ENCODE results near the gene MAP3K14. TPM values are rescaled to one million over a fixed set of nuclear protein-coding genes. Genes with fewer than 3 reads are reported as not detected.

MAP3K14 gene
- total and polyA plus RNA-seq, 2 of the 4 experiments (the other 2 are of a cell fraction) = 4.1 to 21.7 TPM

GRCh38 chr17:45346216-45347015, 29.6 kb upstream of the MAP3K14 start:
- no peak overlapping the region; the same call in 1 of the 2 replicates for H3K4me2 ChIP-seq (ENCODE audit: low read depth, low read length)
- H3K27me3 ChIP-seq (ENCODE audit: control insufficient read depth, insufficient read depth, low read length) = no peaks in the 10 kb centered on the region
- H2BK5ac ChIP-seq (ENCODE audit: low read depth, low read length, poor library complexity, severe bottlenecking) = peak overlapping the region; percentile 43
- DNase-seq = peak; percentile 8
- H3K36me3 ChIP-seq (ENCODE audit: control insufficient read depth, insufficient read depth, low read length) = no peaks in the 10 kb centered on the region
- H3K14ac ChIP-seq (replicated peaks; ENCODE audit: low read depth, low read length) = peak overlapping the region; percentile 61
- in situ Hi-C loops (cut with MboI; ENCODE audit: low sequenced_read_pairs) = no loop called here
- no peaks in the 10 kb centered on the region for H3K79me1 ChIP-seq (ENCODE audit: low read depth in 1 of 2, low read length in 2 of 2)
- peak overlapping the region; percentile 66; the same call in 1 of the 2 replicates for H2BK120ac ChIP-seq (ENCODE audit: low read depth, low read length)
- intact Hi-C loops (cut with micrococcal nuclease) = no loop called here
- peak overlapping the region; percentile 82; the same call in 1 of the 2 replicates for H3K27ac ChIP-seq (ENCODE audit: insufficient read depth, low read length)
- H3K4me1 ChIP-seq (ENCODE audit: control insufficient read depth, insufficient read depth, low read length) = peaks cover 24% of the 10 kb centered on the region
- BruUV-seq (replicated peaks) = no TSS peak
- H3K56ac ChIP-seq (ENCODE audit: extremely low read depth, insufficient read depth, low read length) = no peak overlapping the region
- H4K5ac ChIP-seq (ENCODE audit: low read depth, low read length) = peak overlapping the region; percentile 47
- no peak for ATAC-seq (ENCODE audit: low read depth)
- H4K8ac ChIP-seq (ENCODE audit: low read depth in 2 of 2, low read length in 2 of 2) = peak overlapping the region; percentile 10 to 33; a peak in 2 of 4 replicates
- peak overlapping the region; percentile 34 for H2AFZ ChIP-seq (replicated peaks; ENCODE audit: low read length, poor library complexity)
- H2BK20ac ChIP-seq (ENCODE audit: low read depth, low read length) = peak overlapping the region; percentile 3
- H3K18ac ChIP-seq (ENCODE audit: low read depth, low read length) = peak overlapping the region; percentile 61
- H3K4ac ChIP-seq (ENCODE audit: low read depth, low read length) = peak overlapping the region; percentile 68
- H3K9me3 ChIP-seq (ENCODE audit: control insufficient read depth, insufficient read depth, low read length) = no peaks in the 10 kb centered on the region
- H2BK15ac ChIP-seq (ENCODE audit: low read depth, low read length) = peak overlapping the region; percentile 83; the same call in 2 of the 3 replicates
- dilution Hi-C loops (cut with HindIII; ENCODE audit: low sequenced_read_pairs, unreplicated experiment) = no loop called here
- CTCF ChIA-PET = interaction anchor here (1.5 kb wide), 1 partner anchor 12 kb away, joined by 7 read pairs; no protein-coding TSS in a partner anchor
- H3K23ac ChIP-seq (ENCODE audit: low read depth, low read length) = peak overlapping the region; percentile 36
- 60% methylated on average over 3 of the region's 13 CpGs; no CpG with 5 or more reads in 1 of the 2 experiments for WGBS, 2 experiments (ENCODE audit: extremely low coverage in 2 of 2, insufficient read length in 1 of 2)
- H2AK5ac ChIP-seq (ENCODE audit: low read depth, low read length) = peak overlapping the region; percentile 63
- H3K4me3 ChIP-seq (ENCODE audit: insufficient read depth, low read depth, low read length) = no peak overlapping the region
- no peak for TF ChIP-seq CTCF (conservative IDR thresholded peaks at IDR 0.05; ENCODE audit: low read depth, low read length)
- TF ChIP-seq USF2 (IDR thresholded peaks at IDR 0.05; ENCODE audit: low read depth, low read length) = no peak
- TF ChIP-seq ELK1 (IDR thresholded peaks at IDR 0.05; ENCODE audit: borderline replicate concordance, low read depth, low read length) = no peak
- no peak for TF ChIP-seq RAD21 (IDR thresholded peaks at IDR 0.05; ENCODE audit: low read length)
- no peak for TF ChIP-seq CEBPB (IDR thresholded peaks at IDR 0.05; ENCODE audit: low read depth, low read length)
- no peak for TF ChIP-seq POLR2A (IDR thresholded peaks at IDR 0.05; ENCODE audit: low read depth, low read length)
- TF ChIP-seq RFX5 (IDR thresholded peaks at IDR 0.05; ENCODE audit: low read depth, low read length) = no peak
- no peak for TF ChIP-seq MAZ (IDR thresholded peaks at IDR 0.05; ENCODE audit: borderline replicate concordance, low read depth, low read length)
- peak overlapping the region; percentile 60 for H4K91ac ChIP-seq (ENCODE audit: insufficient read depth, low read depth, low read length)
- H2AK9ac ChIP-seq (replicated peaks; ENCODE audit: low read depth, low read length, poor library complexity) = no peak overlapping the region
- H4K20me1 ChIP-seq (ENCODE audit: insufficient read depth, low read length) = no peaks in the 10 kb centered on the region
- peaks cover 11% of the 10 kb centered on the region for H3K9me1 ChIP-seq (ENCODE audit: insufficient read depth, low read length)
- H3K9ac ChIP-seq (ENCODE audit: low read depth, low read length) = peak overlapping the region; percentile 10; the same call in 1 of the 2 replicates
- POLR2A ChIA-PET (ENCODE audit: unreplicated experiment) = no interaction called here
